ENCODE data around the gene ACP6.

DNA sequence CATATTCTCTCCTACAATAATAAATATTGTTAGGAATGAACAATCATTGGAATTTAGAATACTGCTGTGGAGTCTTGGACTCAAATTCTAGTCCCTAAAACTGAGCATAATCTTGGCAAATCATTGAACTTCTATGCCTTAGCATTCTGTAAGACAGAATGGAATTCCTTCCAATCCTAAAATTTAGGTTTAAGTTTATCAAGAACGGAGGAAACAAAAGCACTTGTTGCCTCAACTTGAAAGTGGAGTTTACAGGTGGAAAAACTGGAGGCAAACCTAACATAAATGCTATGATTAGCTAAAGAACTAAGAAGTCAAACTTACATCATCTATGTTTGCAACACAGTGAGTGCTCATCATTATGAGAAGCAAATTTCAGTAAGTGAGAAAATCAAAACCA is 73.3 kb downstream of the ACP6 start:
- no peak for TF ChIP-seq POLR2A (IDR thresholded peaks at IDR 0.05)
- TF ChIP-seq, protein P1, sequence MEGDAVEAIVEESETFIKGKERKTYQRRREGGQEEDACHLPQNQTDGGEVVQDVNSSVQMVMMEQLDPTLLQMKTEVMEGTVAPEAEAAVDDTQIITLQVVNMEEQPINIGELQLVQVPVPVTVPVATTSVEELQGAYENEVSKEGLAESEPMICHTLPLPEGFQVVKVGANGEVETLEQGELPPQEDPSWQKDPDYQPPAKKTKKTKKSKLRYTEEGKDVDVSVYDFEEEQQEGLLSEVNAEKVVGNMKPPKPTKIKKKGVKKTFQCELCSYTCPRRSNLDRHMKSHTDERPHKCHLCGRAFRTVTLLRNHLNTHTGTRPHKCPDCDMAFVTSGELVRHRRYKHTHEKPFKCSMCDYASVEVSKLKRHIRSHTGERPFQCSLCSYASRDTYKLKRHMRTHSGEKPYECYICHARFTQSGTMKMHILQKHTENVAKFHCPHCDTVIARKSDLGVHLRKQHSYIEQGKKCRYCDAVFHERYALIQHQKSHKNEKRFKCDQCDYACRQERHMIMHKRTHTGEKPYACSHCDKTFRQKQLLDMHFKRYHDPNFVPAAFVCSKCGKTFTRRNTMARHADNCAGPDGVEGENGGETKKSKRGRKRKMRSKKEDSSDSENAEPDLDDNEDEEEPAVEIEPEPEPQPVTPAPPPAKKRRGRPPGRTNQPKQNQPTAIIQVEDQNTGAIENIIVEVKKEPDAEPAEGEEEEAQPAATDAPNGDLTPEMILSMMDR (IDR thresholded peaks at IDR 0.05): no peak

All from body of pancreas (tissue), 4 donors.